Activated CD8-positive, alpha-beta memory T cell treated with anti-CD3 and anti-CD28 coated beads, Interleukin-2, amount 10 ng/mL, durations not matched to agents 7 days and 5 days (primary cell): ENCODE results near the gene PTPRH. TPM values are rescaled to one million over a fixed set of nuclear protein-coding genes. Genes with fewer than 3 reads are reported as not detected.

ENCODE experiments used
- ATAC-seq: fragments of 150-1000 bp; cut with Tn5 transposase; one replicate; pipeline ENCODE4 v1.10.0; 2021; ENCODE audit warnings: moderate library complexity
- CTCF ChIA-PET: fragments of 350-600 bp; sonication (Branson Sonifier 250); formaldehyde crosslinking; loops from one replicate; lab custom pipeline; 2021; ENCODE audit warnings: antibody characterized with exemption; lab: Charles Lee
- DNase-seq: peaks from one replicate; pipeline ENCODE4 v3.0.0-alpha.2; 2020
- H3K27ac Mint-ChIP-seq: one replicate; pipeline ENCODE4 v1.8.0; 2021; ENCODE audit warnings: mild to moderate bottlenecking, mixed read lengths
- H3K27me3 Mint-ChIP-seq: one replicate; pipeline ENCODE4 v1.8.0; 2021; ENCODE audit warnings: mixed read lengths
- H3K36me3 Mint-ChIP-seq: one replicate; pipeline ENCODE4 v1.8.0; 2021; ENCODE audit warnings: mild to moderate bottlenecking, mixed read lengths
- H3K4me1 Mint-ChIP-seq: one replicate; pipeline ENCODE4 v1.8.0; 2021; ENCODE audit warnings: mixed read lengths
- H3K4me3 Mint-ChIP-seq: one replicate; pipeline ENCODE4 v1.8.0; 2021; ENCODE audit warnings: mild to moderate bottlenecking, moderate library complexity, mixed read lengths
- H3K9me3 Mint-ChIP-seq: one replicate; pipeline ENCODE4 v1.8.0; 2022; ENCODE audit warnings: low read depth, mixed read lengths
- total RNA-seq, 2 experiments: library from RNA; stranded (reverse); gene quantifications; one replicate each; pipeline ENCODE4 v1.2.3, GENCODE V29; 2021

The PTPRH gene
- total RNA-seq, 2 experiments from 2014 or later, result not detected

GRCh38 chr19:55147545-55148251 lies 61.6 kb downstream of the PTPRH start:
- H3K36me3 Mint-ChIP-seq, result peaks cover 3% of the 10 kb centered on the region
- no peak for ATAC-seq
- H3K4me1 Mint-ChIP-seq, result peaks cover 8% of the 10 kb centered on the region

GRCh38 chr19:55146705-55147273 lies 62.5 kb downstream of the PTPRH start:
- H3K27ac Mint-ChIP-seq, result no peak overlapping the region
- peaks cover 50% of the 10 kb centered on the region for H3K27me3 Mint-ChIP-seq
- H3K4me3 Mint-ChIP-seq, result no peak overlapping the region
- peaks cover 4% of the 10 kb centered on the region for H3K4me1 Mint-ChIP-seq
- no peaks in the 10 kb centered on the region for H3K36me3 Mint-ChIP-seq
- peak; percentile 27 for ATAC-seq
- DNase-seq, result no peak
- CTCF ChIA-PET, result interaction anchor here (0.7 to 4.6 kb wide), 7 partner anchors 8 to 357 kb away, joined by 3 to 22 read pairs (median 3); partner anchors contain the start of gene KMT5C
- peaks cover under 1% of the 10 kb centered on the region for H3K9me3 Mint-ChIP-seq

More at GRCh38 chr19:55147545-55148251, 61.6 kb downstream of the PTPRH start:
- H3K27ac Mint-ChIP-seq, result no peak overlapping the region
- H3K27me3 Mint-ChIP-seq, result peaks cover 46% of the 10 kb centered on the region
- DNase-seq, result no peak
- peaks cover 6% of the 10 kb centered on the region for H3K9me3 Mint-ChIP-seq
- no peak overlapping the region for H3K4me3 Mint-ChIP-seq
- CTCF ChIA-PET, result interaction anchor here (2.4 to 4.6 kb wide), 2 partner anchors 12 to 356 kb away, joined by 10 to 22 read pairs; no protein-coding TSS in a partner anchor

- Mint-ChIP-seq H3K27ac (no peak overlapping the region), H3K4me3 (no peak overlapping the region), H3K4me1 (peaks cover 6% of the 10 kb centered on the region), H3K36me3 (no peaks in the 10 kb centered on the region), H3K27me3 (peaks cover 56% of the 10 kb centered on the region), H3K9me3 (no peaks in the 10 kb centered on the region)
- ATAC-seq (peak; percentile 51), DNase-seq (peak; percentile 56)
- CTCF ChIA-PET, result interaction anchor here (0.7 to 4.6 kb wide), 7 partner anchors 8 to 358 kb away, joined by 3 to 22 read pairs (median 3); partner anchors contain the start of gene KMT5C
These were observed 63.1 kb downstream of the PTPRH start for GRCh38 chr19:55146078-55146704.

GRCh38 chr19:55145232-55145631 lies 64.1 kb downstream of the PTPRH start:
- DNase-seq (no peak), ATAC-seq (no peak)
- peaks cover 59% of the 10 kb centered on the region for H3K27me3 Mint-ChIP-seq
- CTCF ChIA-PET, result interaction anchor here (0.7 to 4.6 kb wide), 6 partner anchors 14 to 359 kb away, joined by 3 to 22 read pairs (median 9); no protein-coding TSS in a partner anchor
- peaks cover 7% of the 10 kb centered on the region for H3K4me1 Mint-ChIP-seq
- no peak overlapping the region for H3K4me3 Mint-ChIP-seq
- H3K36me3 Mint-ChIP-seq, result no peaks in the 10 kb centered on the region
- no peak overlapping the region for H3K27ac Mint-ChIP-seq
- H3K9me3 Mint-ChIP-seq, result no peaks in the 10 kb centered on the region

DNA sequence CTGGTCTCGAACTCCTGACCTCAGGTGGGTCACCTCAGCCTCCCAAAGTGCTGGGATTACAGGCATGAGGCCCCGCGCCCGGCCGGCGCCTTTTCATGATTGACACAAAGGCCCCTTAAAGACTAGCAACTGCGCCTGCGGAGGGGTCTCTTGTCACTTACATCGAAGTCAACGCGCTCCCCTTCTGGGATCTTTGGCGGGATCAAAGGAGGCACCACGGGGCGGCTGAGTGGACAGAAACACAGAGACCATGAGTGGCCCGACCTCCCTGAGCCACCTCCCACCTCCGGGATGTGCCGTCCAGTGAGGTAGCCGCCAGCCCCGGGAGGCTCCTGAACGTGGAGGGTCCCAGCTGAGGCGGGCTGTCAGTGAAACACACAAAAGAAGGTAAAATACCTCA lies 67.6 kb downstream of the PTPRH start:
- Mint-ChIP-seq H3K27me3 (peaks cover 44% of the 10 kb centered on the region), H3K4me3 (no peak overlapping the region), H3K4me1 (peaks cover 7% of the 10 kb centered on the region), H3K27ac (no peak overlapping the region), H3K9me3 (no peaks in the 10 kb centered on the region), H3K36me3 (no peaks in the 10 kb centered on the region)
- no peak for DNase-seq
- ATAC-seq, result no peak
- CTCF ChIA-PET, result interaction anchor here (0.6 to 3.3 kb wide), 38 partner anchors 9 to 508 kb away, joined by 3 to 33 read pairs (median 4); partner anchors contain the start of genes ISOC2, KMT5C, PPP6R1 and TMEM238

GRCh38 chr19:55137915-55138314 lies 71.4 kb downstream of the PTPRH start:
- Mint-ChIP-seq H3K27ac (no peak overlapping the region), H3K36me3 (no peaks in the 10 kb centered on the region), H3K4me1 (peaks cover 6% of the 10 kb centered on the region), H3K27me3 (peaks cover 29% of the 10 kb centered on the region), H3K9me3 (no peaks in the 10 kb centered on the region), H3K4me3 (no peak overlapping the region)
- DNase-seq (no peak), ATAC-seq (no peak)
- CTCF ChIA-PET, result no interaction called here

DNA sequence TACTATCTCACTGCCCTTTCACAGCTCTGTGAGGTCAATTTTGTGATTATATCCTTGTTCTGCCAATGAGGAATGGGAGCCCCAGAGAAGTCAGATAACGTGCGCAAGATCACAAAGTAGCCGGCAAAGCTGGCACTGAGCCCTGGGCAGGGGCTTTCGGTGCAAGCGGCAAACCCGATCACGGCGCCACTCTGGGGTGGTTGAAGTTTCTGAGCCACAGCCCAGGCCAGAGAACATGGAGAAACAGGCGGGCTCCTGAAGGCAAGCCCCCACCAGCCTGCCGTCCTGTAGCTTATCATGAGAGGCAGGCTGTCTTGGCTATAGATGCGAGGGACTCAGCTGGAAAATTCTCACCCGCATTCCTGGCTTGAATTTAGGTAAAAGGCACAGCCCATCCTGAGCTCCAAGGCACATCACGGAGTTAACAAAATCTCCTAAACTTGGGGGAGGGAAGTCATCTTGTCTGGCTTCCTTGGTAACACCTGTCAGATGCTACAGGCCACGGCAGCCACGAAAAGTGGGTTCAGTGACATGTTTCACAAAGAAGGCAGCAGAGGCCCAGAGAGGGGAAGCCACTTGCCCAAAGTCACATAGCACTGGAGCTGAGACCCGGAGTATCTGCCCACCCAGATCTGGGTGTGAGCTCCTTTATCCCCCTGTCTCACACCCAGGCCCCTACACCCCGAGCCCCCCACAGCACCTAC lies 72.8 kb downstream of the PTPRH start:
- DNase-seq (no peak), ATAC-seq (no peak)
- CTCF ChIA-PET, result interaction anchor here (0.5 to 1.8 kb wide), 6 partner anchors 24 to 367 kb away, joined by 3 to 7 read pairs (median 5); no protein-coding TSS in a partner anchor
- Mint-ChIP-seq H3K4me3 (no peak overlapping the region), H3K27ac (no peak overlapping the region), H3K36me3 (no peaks in the 10 kb centered on the region), H3K27me3 (peaks cover 31% of the 10 kb centered on the region), H3K9me3 (no peaks in the 10 kb centered on the region), H3K4me1 (peaks cover 3% of the 10 kb centered on the region)

GRCh38 chr19:55134736-55135135 lies 74.6 kb downstream of the PTPRH start:
- H3K27me3 Mint-ChIP-seq, result peaks cover 32% of the 10 kb centered on the region
- H3K36me3 Mint-ChIP-seq, result no peaks in the 10 kb centered on the region
- CTCF ChIA-PET, result interaction anchor here (1.0 kb wide), 1 partner anchor 253 kb away, joined by 4 read pairs; no protein-coding TSS in a partner anchor
- H3K4me1 Mint-ChIP-seq, result no peaks in the 10 kb centered on the region
- H3K9me3 Mint-ChIP-seq, result no peaks in the 10 kb centered on the region
- no peak for ATAC-seq
- no peak overlapping the region for H3K27ac Mint-ChIP-seq
- DNase-seq, result no peak
- H3K4me3 Mint-ChIP-seq, result no peak overlapping the region

GRCh38 chr19:55133639-55134444 lies 75.5 kb downstream of the PTPRH start:
- H3K27me3 Mint-ChIP-seq, result peaks cover 36% of the 10 kb centered on the region
- CTCF ChIA-PET, result interaction anchor here (1.0 to 1.9 kb wide), 4 partner anchors 27 to 252 kb away, joined by 4 to 13 read pairs (median 12); no protein-coding TSS in a partner anchor

GRCh38 chr19:55132453-55133129 lies 76.7 kb downstream of the PTPRH start:
- CTCF ChIA-PET, result interaction anchor here (1.5 to 1.9 kb wide), 4 partner anchors 8 to 251 kb away, joined by 6 to 13 read pairs (median 12); no protein-coding TSS in a partner anchor
- DNase-seq (no peak), ATAC-seq (peak; percentile 30)
- H3K9me3 Mint-ChIP-seq, result no peaks in the 10 kb centered on the region
- no peak overlapping the region for H3K4me3 Mint-ChIP-seq
- H3K36me3 Mint-ChIP-seq, result no peaks in the 10 kb centered on the region
- no peak overlapping the region for H3K27ac Mint-ChIP-seq
- H3K27me3 Mint-ChIP-seq, result peaks cover 37% of the 10 kb centered on the region
- H3K4me1 Mint-ChIP-seq, result no peaks in the 10 kb centered on the region

More at GRCh38 chr19:55133639-55134444, 75.5 kb downstream of the PTPRH start:
- Mint-ChIP-seq H3K27ac (no peak overlapping the region), H3K4me3 (no peak overlapping the region), H3K4me1 (no peaks in the 10 kb centered on the region), H3K9me3 (no peaks in the 10 kb centered on the region), H3K36me3 (no peaks in the 10 kb centered on the region)
- DNase-seq (no peak), ATAC-seq (no peak)

- Mint-ChIP-seq H3K9me3 (no peaks in the 10 kb centered on the region), H3K27ac (no peak overlapping the region), H3K27me3 (peaks cover 48% of the 10 kb centered on the region), H3K4me3 (no peak overlapping the region), H3K4me1 (no peaks in the 10 kb centered on the region), H3K36me3 (no peaks in the 10 kb centered on the region)
- CTCF ChIA-PET, result interaction anchor here (1.9 kb wide), 1 partner anchor 42 kb away, joined by 12 read pairs; no protein-coding TSS in a partner anchor
- DNase-seq (no peak), ATAC-seq (no peak)
These were observed 77.9 kb downstream of the PTPRH start for GRCh38 chr19:55131421-55131820.
